WTC11 (cell line): ENCODE measurements around the gene RNASET2.

Source experiments
- ATF2 ChIP-seq: sonication (generic); formaldehyde crosslinking; IDR thresholded peaks from 2 replicates; pipeline ENCODE4 v1.8.1; 2022; ENCODE audit warnings: low read depth, missing genetic modification reagents, borderline replicate concordance
- CREB1 ChIP-seq: sonication (generic); formaldehyde crosslinking; IDR thresholded peaks from 2 replicates; pipeline ENCODE4 v1.8.0; 2023; ENCODE audit warnings: mild to moderate bottlenecking, missing genetic modification reagents
- CTCF ChIP-seq: fragments of 200-600 bp; IDR thresholded peaks from 2 replicates; pipeline ENCODE4 v1.8.0; 2022; ENCODE audit warnings: antibody characterized with exemption
- E2F5 ChIP-seq: sonication (generic); formaldehyde crosslinking; IDR thresholded peaks from 2 replicates; pipeline ENCODE4 v1.8.1; 2022; ENCODE audit warnings: mild to moderate bottlenecking, moderate library complexity, missing genetic modification reagents
- FOXP1 ChIP-seq: sonication (generic); formaldehyde crosslinking; IDR thresholded peaks from 2 replicates; pipeline ENCODE4 v1.8.0; 2022; ENCODE audit warnings: missing genetic modification reagents, mild to moderate bottlenecking, moderate library complexity, borderline replicate concordance
- JAZF1 ChIP-seq: fragments of 250-450 bp; sonication (Bioruptor Pico); IDR thresholded peaks from 2 replicates; pipeline ENCODE4 v1.9.0; 2021; ENCODE audit warnings: moderate library complexity, mild to moderate bottlenecking, inconsistent platforms
- KAT7 ChIP-seq: sonication (generic); formaldehyde crosslinking; IDR thresholded peaks from 2 replicates; pipeline ENCODE4 v1.8.1; 2023; ENCODE audit warnings: missing genetic modification reagents, mild to moderate bottlenecking, borderline replicate concordance
- MYBL2 ChIP-seq: sonication (generic); formaldehyde crosslinking; IDR thresholded peaks from 2 replicates; pipeline ENCODE4 v1.8.1; 2023; ENCODE audit warnings: mild to moderate bottlenecking, moderate library complexity, missing genetic modification reagents
- PRDM15 ChIP-seq: sonication (generic); formaldehyde crosslinking; IDR thresholded peaks from 2 replicates; pipeline ENCODE4 v1.8.0; 2022; ENCODE audit warnings: missing genetic modification reagents
- RELA ChIP-seq: sonication (generic); formaldehyde crosslinking; IDR thresholded peaks from 2 replicates; pipeline ENCODE4 v1.8.1; 2022; ENCODE audit warnings: missing genetic modification reagents, mild to moderate bottlenecking, borderline replicate concordance
- TEAD4 ChIP-seq: sonication (generic); formaldehyde crosslinking; IDR thresholded peaks from 2 replicates; pipeline ENCODE4 v1.8.0; 2022; ENCODE audit warnings: mild to moderate bottlenecking, missing genetic modification reagents
- USF2 ChIP-seq: sonication (generic); formaldehyde crosslinking; IDR thresholded peaks from 2 replicates; pipeline ENCODE4 v1.8.1; 2023; ENCODE audit warnings: mild to moderate bottlenecking, missing genetic modification reagents, moderate library complexity
- ZNF263 ChIP-seq: sonication (generic); formaldehyde crosslinking; IDR thresholded peaks from 2 replicates; pipeline ENCODE4 v1.8.1; 2022; ENCODE audit warnings: low read depth, mild to moderate bottlenecking, moderate library complexity, missing genetic modification reagents
- ZNF281 ChIP-seq: sonication (generic); formaldehyde crosslinking; IDR thresholded peaks from 2 replicates; pipeline ENCODE4 v1.8.0; 2023; ENCODE audit warnings: mild to moderate bottlenecking, missing genetic modification reagents

GRCh38 chr6:167000759-167001158, 44.4 kb upstream of the RNASET2 start:
- TF ChIP-seq CTCF (no peak), KAT7 (CRISPR knock-in tag) (no peak), CREB1 (CRISPR knock-in tag) (no peak), ZNF263 (CRISPR knock-in tag) (no peak), JAZF1 (CRISPR knock-in tag) (no peak), E2F5 (CRISPR knock-in tag) (no peak), USF2 (no peak), MYBL2 (CRISPR knock-in tag) (no peak), ATF2 (CRISPR knock-in tag) (no peak), PRDM15 (CRISPR knock-in tag) (no peak), ZNF281 (CRISPR knock-in tag) (no peak), RELA (no peak), TEAD4 (CRISPR knock-in tag) (no peak), FOXP1 (CRISPR knock-in tag) (no peak)
